Neuron (in vitro differentiated cells): ENCODE data around the gene C8G.

Experiments used
- H2AFZ ChIP-seq: one replicate; pipeline ENCODE4 v1.6.1; 2013; ENCODE audit warnings: low read depth, mild to moderate bottlenecking, inconsistent platforms, low read length, moderate library complexity
- H3K27me3 ChIP-seq: one replicate; pipeline ENCODE4 v1.6.1; 2013; ENCODE audit warnings: low read length; ENCODE audit not compliant: insufficient read depth
- H3K36me3 ChIP-seq: one replicate; pipeline ENCODE4 v1.6.1; 2013; ENCODE audit warnings: low read length; ENCODE audit not compliant: insufficient read depth
- H3K4me1 ChIP-seq: one replicate; pipeline ENCODE4 v1.6.1; 2013; ENCODE audit warnings: low read length; ENCODE audit not compliant: insufficient read depth
- H3K4me3 ChIP-seq: 2 replicates; pipeline ENCODE4 v1.5.1; 2013; ENCODE audit warnings: mild to moderate bottlenecking, low read length, moderate library complexity
- H3K9me3 ChIP-seq: one replicate; pipeline ENCODE4 v1.6.1; 2013; ENCODE audit warnings: low read length

C8G gene

GRCh38 chr9:136944519-136945332, at the start of gene C8G, which contains the start of gene FBXW5:
Gene C8G, plus strand, starts transcription at chr9:136945243. Its CDS starts 78 bp downstream, at chr9:136945321.
Gene FBXW5, minus strand, starts transcription at chr9:136944738. Its CDS starts 655 bp downstream, at chr9:136944083.
- Histone ChIP-seq H3K36me3 (peaks cover 30% of the 10 kb centered on the region), H3K4me3 (peak within 1 kb of the TSS; percentile 87), H3K4me1 (peaks cover 5% of the 10 kb centered on the region), H3K9me3 (no peaks in the 10 kb centered on the region), H2AFZ (peak within 1 kb of the TSS; percentile 4), H3K27me3 (no peaks in the 10 kb centered on the region)

- Histone ChIP-seq H3K27me3 (no peaks in the 10 kb centered on the region), H2AFZ (no peak overlapping the region), H3K9me3 (no peaks in the 10 kb centered on the region), H3K4me3 (no peak overlapping the region), H3K4me1 (no peaks in the 10 kb centered on the region), H3K36me3 (peaks cover 17% of the 10 kb centered on the region)
Measured at GRCh38 chr9:136896027-136896426, 49.0 kb upstream of the C8G start.

- no peak overlapping the region for H2AFZ ChIP-seq
- no peaks in the 10 kb centered on the region for H3K27me3 ChIP-seq
- H3K4me3 ChIP-seq, result no peak overlapping the region
- H3K9me3 ChIP-seq, result no peaks in the 10 kb centered on the region
- H3K4me1 ChIP-seq, result no peaks in the 10 kb centered on the region
- H3K36me3 ChIP-seq, result peaks cover 32% of the 10 kb centered on the region
Measured at GRCh38 chr9:136898483-136899100, 46.5 kb upstream of the C8G start.

GRCh38 chr9:136899196-136899595, 45.8 kb upstream of the C8G start:
- Histone ChIP-seq H3K27me3 (no peaks in the 10 kb centered on the region), H2AFZ (no peak overlapping the region), H3K4me1 (no peaks in the 10 kb centered on the region), H3K4me3 (no peak overlapping the region), H3K36me3 (peaks cover 32% of the 10 kb centered on the region), H3K9me3 (no peaks in the 10 kb centered on the region)

- H2AFZ ChIP-seq, result no peak overlapping the region
- H3K4me3 ChIP-seq, result no peak overlapping the region
- no peaks in the 10 kb centered on the region for H3K27me3 ChIP-seq
- H3K36me3 ChIP-seq, result peaks cover 40% of the 10 kb centered on the region
- H3K4me1 ChIP-seq, result no peaks in the 10 kb centered on the region
- H3K9me3 ChIP-seq, result no peaks in the 10 kb centered on the region
Measured at GRCh38 chr9:136900556-136900955, 44.5 kb upstream of the C8G start.

- Histone ChIP-seq H3K4me1 (no peaks in the 10 kb centered on the region), H2AFZ (no peak overlapping the region), H3K36me3 (peaks cover 40% of the 10 kb centered on the region), H3K9me3 (no peaks in the 10 kb centered on the region), H3K4me3 (no peak overlapping the region), H3K27me3 (no peaks in the 10 kb centered on the region)
Measured at GRCh38 chr9:136900988-136901515, 44.0 kb upstream of the C8G start.

GRCh38 chr9:136901516-136902258, 43.4 kb upstream of the C8G start:
- Histone ChIP-seq H3K27me3 (no peaks in the 10 kb centered on the region), H3K4me3 (no peak overlapping the region), H3K4me1 (no peaks in the 10 kb centered on the region), H3K36me3 (peaks cover 44% of the 10 kb centered on the region), H3K9me3 (no peaks in the 10 kb centered on the region), H2AFZ (no peak overlapping the region)

- no peak overlapping the region for H3K4me3 ChIP-seq
- H2AFZ ChIP-seq, result no peak overlapping the region
- peaks cover 48% of the 10 kb centered on the region for H3K36me3 ChIP-seq
- no peaks in the 10 kb centered on the region for H3K9me3 ChIP-seq
- H3K4me1 ChIP-seq, result no peaks in the 10 kb centered on the region
- H3K27me3 ChIP-seq, result no peaks in the 10 kb centered on the region
Measured at GRCh38 chr9:136902259-136902821, 42.7 kb upstream of the C8G start.

GRCh38 chr9:136903041-136903554, 41.9 kb upstream of the C8G start:
- Histone ChIP-seq H2AFZ (no peak overlapping the region), H3K4me1 (no peaks in the 10 kb centered on the region), H3K4me3 (no peak overlapping the region), H3K36me3 (peaks cover 55% of the 10 kb centered on the region), H3K9me3 (no peaks in the 10 kb centered on the region), H3K27me3 (no peaks in the 10 kb centered on the region)

- H3K27me3 ChIP-seq, result no peaks in the 10 kb centered on the region
- H3K36me3 ChIP-seq, result peaks cover 53% of the 10 kb centered on the region
- no peak overlapping the region for H2AFZ ChIP-seq
- H3K4me1 ChIP-seq, result no peaks in the 10 kb centered on the region
- no peak overlapping the region for H3K4me3 ChIP-seq
- no peaks in the 10 kb centered on the region for H3K9me3 ChIP-seq
Measured at GRCh38 chr9:136906266-136906665, 38.8 kb upstream of the C8G start.

GRCh38 chr9:136907011-136907914, 37.8 kb upstream of the C8G start:
- H3K9me3 ChIP-seq, result no peaks in the 10 kb centered on the region
- peaks cover 47% of the 10 kb centered on the region for H3K36me3 ChIP-seq
- H3K4me3 ChIP-seq, result no peak overlapping the region
- H3K27me3 ChIP-seq, result no peaks in the 10 kb centered on the region
- H2AFZ ChIP-seq, result no peak overlapping the region
- no peaks in the 10 kb centered on the region for H3K4me1 ChIP-seq
